ENCODE data around the gene TEKT5. TPM values are rescaled to one million over a fixed set of nuclear protein-coding genes. Genes with fewer than 3 reads are reported as not detected.

The TEKT5 gene
- total RNA-seq, 4 donors from 2014 or later = not detected

DNA sequence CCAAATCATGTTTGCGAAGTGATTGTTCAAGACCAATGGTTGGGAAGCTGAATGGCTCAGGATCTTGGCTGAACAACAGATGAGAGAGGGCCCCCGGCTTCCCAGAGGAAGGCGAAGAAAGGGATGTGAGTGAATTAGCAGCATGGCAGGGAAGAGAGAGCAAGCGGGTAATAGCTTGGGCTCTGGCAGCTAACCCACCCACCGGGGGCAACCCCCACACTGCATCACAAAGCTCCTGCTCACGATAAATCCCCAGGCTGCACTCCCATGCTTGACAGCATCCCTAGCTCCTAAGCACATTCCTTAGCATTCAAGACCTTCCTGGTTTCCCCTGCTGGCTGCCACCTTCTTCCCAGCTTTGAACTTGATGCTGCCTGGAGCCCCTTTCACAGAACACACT is 88.1 kb downstream of the TEKT5 start:
- Histone ChIP-seq H3K9me3 (no peaks in the 10 kb centered on the region), H3K36me3 (no peaks in the 10 kb centered on the region), H3K27me3 (no peaks in the 10 kb centered on the region), H3K4me1 (peaks cover 8 to 20% (median 16%) of the 10 kb centered on the region in 4 donors), H3K27ac (replicated peaks in 1 of 4) (no peak overlapping the region), H3K4me3 (no peak overlapping the region)
- 74% methylated on average over 6 of the region's 6 CpGs for WGBS
- DNase-seq (ENCODE audit: extremely low spot score) = no peak
- TF ChIP-seq POLR2AphosphoS5 (IDR thresholded peaks at IDR 0.05) (no peak), POLR2A (IDR thresholded peaks at IDR 0.05; ENCODE audit: low read depth) (no peak), EP300 (IDR thresholded peaks at IDR 0.05) (no peak)
- TF ChIP-seq, protein P1, sequence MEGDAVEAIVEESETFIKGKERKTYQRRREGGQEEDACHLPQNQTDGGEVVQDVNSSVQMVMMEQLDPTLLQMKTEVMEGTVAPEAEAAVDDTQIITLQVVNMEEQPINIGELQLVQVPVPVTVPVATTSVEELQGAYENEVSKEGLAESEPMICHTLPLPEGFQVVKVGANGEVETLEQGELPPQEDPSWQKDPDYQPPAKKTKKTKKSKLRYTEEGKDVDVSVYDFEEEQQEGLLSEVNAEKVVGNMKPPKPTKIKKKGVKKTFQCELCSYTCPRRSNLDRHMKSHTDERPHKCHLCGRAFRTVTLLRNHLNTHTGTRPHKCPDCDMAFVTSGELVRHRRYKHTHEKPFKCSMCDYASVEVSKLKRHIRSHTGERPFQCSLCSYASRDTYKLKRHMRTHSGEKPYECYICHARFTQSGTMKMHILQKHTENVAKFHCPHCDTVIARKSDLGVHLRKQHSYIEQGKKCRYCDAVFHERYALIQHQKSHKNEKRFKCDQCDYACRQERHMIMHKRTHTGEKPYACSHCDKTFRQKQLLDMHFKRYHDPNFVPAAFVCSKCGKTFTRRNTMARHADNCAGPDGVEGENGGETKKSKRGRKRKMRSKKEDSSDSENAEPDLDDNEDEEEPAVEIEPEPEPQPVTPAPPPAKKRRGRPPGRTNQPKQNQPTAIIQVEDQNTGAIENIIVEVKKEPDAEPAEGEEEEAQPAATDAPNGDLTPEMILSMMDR (IDR thresholded peaks at IDR 0.05) = no peak
- intact Hi-C loops (cut with DNase I) = no loop called here

GRCh38 chr16:10605636-10606035 is 89.1 kb downstream of the TEKT5 start:
- TF ChIP-seq, protein P1 (IDR thresholded peaks at IDR 0.05) = no peak
- no peak for TF ChIP-seq EP300 (IDR thresholded peaks at IDR 0.05)
- TF ChIP-seq POLR2A (IDR thresholded peaks at IDR 0.05; ENCODE audit: low read depth) = no peak
- TF ChIP-seq POLR2AphosphoS5 (IDR thresholded peaks at IDR 0.05) = no peak

GRCh38 chr16:10601444-10602408 is 93.0 kb downstream of the TEKT5 start:
- no peak overlapping the region for H3K4me3 ChIP-seq
- TF ChIP-seq POLR2AphosphoS5 (IDR thresholded peaks at IDR 0.05) (peak; percentile 7 to 84), POLR2A (IDR thresholded peaks at IDR 0.05; ENCODE audit: low read depth) (no peak), EP300 (IDR thresholded peaks at IDR 0.05) (peak; percentile 43)
- TF ChIP-seq, protein P1 (IDR thresholded peaks at IDR 0.05) = no peak
- H3K9me3 ChIP-seq = no peaks in the 10 kb centered on the region
- no peaks in the 10 kb centered on the region for H3K27me3 ChIP-seq
- H3K4me1 ChIP-seq = peaks cover 16 to 29% (median 22%) of the 10 kb centered on the region in 4 donors
- 35% methylated on average over 6 of the region's 13 CpGs for WGBS
- peak overlapping the region in 3 of 4 donors; percentile 10 to 30 (median 24) for H3K27ac ChIP-seq (replicated peaks in 1 of 4)
- intact Hi-C loops (cut with DNase I) = no loop called here
- no peaks in the 10 kb centered on the region for H3K36me3 ChIP-seq
- no peak for DNase-seq (ENCODE audit: extremely low spot score)

More at GRCh38 chr16:10605636-10606035, 89.1 kb downstream of the TEKT5 start:
- H3K27ac ChIP-seq (replicated peaks in 1 of 4) = no peak overlapping the region
- no peak for DNase-seq (ENCODE audit: extremely low spot score)
- intact Hi-C loops (cut with DNase I) = no loop called here
- H3K4me3 ChIP-seq = no peak overlapping the region
- no peaks in the 10 kb centered on the region for H3K27me3 ChIP-seq
- H3K9me3 ChIP-seq = no peaks in the 10 kb centered on the region
- 97% methylated on average over 3 of the region's 3 CpGs for WGBS
- peaks cover 18 to 29% (median 21%) of the 10 kb centered on the region in 4 donors for H3K4me1 ChIP-seq
- H3K36me3 ChIP-seq = no peaks in the 10 kb centered on the region

DNA sequence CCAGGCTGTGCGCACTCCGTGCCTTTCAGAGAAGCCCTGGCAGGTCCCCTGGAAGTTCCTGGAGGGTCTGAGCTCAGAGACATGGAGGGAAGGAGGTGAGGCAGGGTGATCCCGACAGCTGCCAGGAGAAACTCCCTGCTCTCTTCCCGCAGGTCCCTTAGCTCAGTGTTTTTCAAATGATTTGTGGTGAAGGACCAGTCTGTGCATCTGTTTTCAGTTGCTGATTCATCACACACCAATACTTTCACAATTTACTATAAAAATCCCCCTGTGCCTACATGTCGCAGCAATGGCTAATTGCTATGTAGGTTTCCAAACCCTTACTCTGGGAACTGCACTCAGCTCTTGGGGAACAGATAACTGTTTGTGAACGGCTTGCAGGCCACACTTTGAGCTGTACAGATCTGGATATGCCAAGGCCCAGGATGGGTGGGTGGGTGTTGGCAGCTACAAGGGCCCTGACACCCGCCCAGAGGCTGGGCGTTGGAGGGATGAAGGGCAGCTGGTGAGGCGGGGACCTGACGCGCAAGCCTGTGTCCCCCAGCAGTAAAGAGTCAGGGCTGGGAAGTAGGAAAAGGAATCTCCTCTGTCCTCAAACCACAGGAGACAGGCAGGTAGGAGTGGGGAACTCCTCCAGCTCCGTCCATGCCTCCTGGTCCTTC is 93.8 kb downstream of the TEKT5 start:
- Histone ChIP-seq H3K4me3 (no peak overlapping the region), H3K27me3 (no peaks in the 10 kb centered on the region), H3K36me3 (no peaks in the 10 kb centered on the region), H3K9me3 (no peaks in the 10 kb centered on the region), H3K4me1 (peaks cover 16 to 29% (median 22%) of the 10 kb centered on the region in 4 donors), H3K27ac (replicated peaks in 1 of 4) (peak overlapping the region in 2 of 4 donors; percentile 24 to 30)
- no peak for TF ChIP-seq POLR2AphosphoS5 (IDR thresholded peaks at IDR 0.05)
- TF ChIP-seq, protein P1 (IDR thresholded peaks at IDR 0.05) = no peak
- TF ChIP-seq EP300 (IDR thresholded peaks at IDR 0.05) = no peak
- no peak for TF ChIP-seq POLR2A (IDR thresholded peaks at IDR 0.05; ENCODE audit: low read depth)
- no peak for DNase-seq (ENCODE audit: extremely low spot score)
- intact Hi-C loops (cut with DNase I) = no loop called here
- 71% methylated on average over 12 of the region's 12 CpGs for WGBS

All from esophagus muscularis mucosa (tissue), 4 donors.